Fibroblast of lung (primary cell): Measurements from ENCODE around the gene CYP2S1.

Source experiments
- CTCF ChIP-seq, 2 donors: IDR thresholded peaks in 1 of 2; conservative IDR thresholded peaks in 1 of 2; 1 replicate in 1 of 2; 2 replicates in 1 of 2; pipeline ENCODE4 v1.5.1; 2011 to 2012; ENCODE audit warnings: low read length in 2 of 2, control low read depth in 1 of 2, inconsistent platforms in 1 of 2, low read depth in 1 of 2, mild to moderate bottlenecking in 1 of 2
- EZH2 ChIP-seq: IDR thresholded peaks from 2 replicates; pipeline ENCODE4 v1.5.1; 2012; ENCODE audit warnings: low read length, control low read depth, mild to moderate bottlenecking; ENCODE audit errors: missing control alignments

- TF ChIP-seq CTCF (conservative IDR thresholded peaks at IDR 0.05 in 1 of 2, IDR thresholded peaks at IDR 0.05 in 1 of 2; ENCODE audit: low read depth in 1 of 2, low read length in 2 of 2) (no peak), EZH2 (no peak)
Measured at GRCh38 chr19:41239961-41240574, 47.0 kb downstream of the CYP2S1 start.
